HAP-1 (cell line): Measurements from ENCODE around the gene GNL1.

Experiments used
- DNase-seq, 2 experiments: peaks; one replicate each; pipeline ENCODE4 v3.0.0-alpha.2; 2016 to 2020; ENCODE audit warnings: low spot score in 2 of 2
- H3K27me3 ChIP-seq: fragments of 250-450 bp; sonication (Bioruptor Pico); 2 replicates; pipeline ENCODE4 v1.5.1; 2020; ENCODE audit warnings: low read depth, mild to moderate bottlenecking, moderate library complexity
- H3K36me3 ChIP-seq: fragments of 250-450 bp; sonication (Bioruptor Pico); replicated peaks from 2 replicates; pipeline ENCODE4 v1.5.1; 2020; ENCODE audit warnings: mild to moderate bottlenecking
- H3K4me1 ChIP-seq: fragments of 250-450 bp; sonication (Bioruptor Pico); 2 replicates; pipeline ENCODE4 v1.5.1; 2020; ENCODE audit warnings: mild to moderate bottlenecking
- H3K4me3 ChIP-seq: fragments of 250-450 bp; sonication (Bioruptor Pico); 2 replicates; pipeline ENCODE4 v1.5.1; 2020; ENCODE audit warnings: mild to moderate bottlenecking, moderate library complexity
- H3K9me3 ChIP-seq: fragments of 250-450 bp; sonication (Bioruptor Pico); 2 replicates; pipeline ENCODE4 v1.5.1; 2020; ENCODE audit warnings: mild to moderate bottlenecking, moderate library complexity
- in situ Hi-C: fragments of 300-500 bp; cut with MboI; formaldehyde crosslinking; loops from 3 replicates; pipeline ENCODE4 v1.14.3; 2020; ENCODE audit warnings: low sequenced_read_pairs, inconsistent platforms, mixed read lengths

Gene GNL1

DNA sequence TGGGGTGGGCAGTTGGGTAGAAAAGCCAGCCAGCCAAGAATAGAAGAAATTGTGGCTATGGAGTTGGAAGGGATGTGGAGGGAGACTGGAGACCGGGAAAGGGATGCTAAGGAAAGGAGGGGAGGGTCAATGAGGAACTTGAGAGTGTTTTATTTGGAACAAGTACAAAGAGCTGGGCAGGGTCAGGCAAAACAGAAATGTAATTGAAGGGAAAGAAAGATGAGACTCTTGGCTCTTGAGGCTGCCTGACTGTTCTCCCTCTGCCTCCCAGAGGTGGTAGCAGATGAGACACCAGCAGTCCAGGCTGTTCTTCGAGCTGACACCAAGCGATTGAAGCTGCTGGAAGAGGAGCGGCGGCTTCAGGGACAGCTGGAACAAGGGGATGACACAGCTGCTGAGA, 27.6 kb upstream of the GNL1 start:
- peaks cover 90% of the 10 kb centered on the region for H3K36me3 ChIP-seq
- no peaks in the 10 kb centered on the region for H3K27me3 ChIP-seq

DNA sequence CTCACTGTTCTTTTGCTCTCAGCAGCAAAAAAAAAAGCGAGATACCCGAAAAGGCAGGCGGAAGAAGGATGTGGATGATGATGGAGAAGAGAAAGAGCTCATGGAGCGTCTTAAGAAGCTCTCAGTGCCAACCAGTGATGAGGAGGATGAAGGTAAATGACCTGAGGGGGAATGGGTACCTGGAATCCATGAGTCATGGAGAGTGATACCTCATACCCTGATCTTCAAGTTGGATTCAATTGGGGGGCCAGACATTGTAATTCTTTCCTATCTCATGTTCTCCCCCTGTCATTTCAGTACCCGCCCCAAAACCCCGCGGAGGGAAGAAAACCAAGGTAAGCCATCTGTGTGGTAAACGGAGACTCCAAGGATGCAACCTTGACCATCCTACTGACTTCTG, 21.8 kb upstream of the GNL1 start:
- in situ Hi-C loops: loop anchor here (25.0 kb wide), 1 partner anchor 1059 kb away; no protein-coding TSS in a partner anchor
- Histone ChIP-seq H3K4me1 (peaks cover 8% of the 10 kb centered on the region), H3K27me3 (no peaks in the 10 kb centered on the region), H3K36me3 (peaks cover 69% of the 10 kb centered on the region), H3K4me3 (no peak overlapping the region), H3K9me3 (no peaks in the 10 kb centered on the region)
- DNase-seq: no peak

More for the DNA sequence above, 27.6 kb upstream of the GNL1 start:
- Histone ChIP-seq H3K4me1 (no peaks in the 10 kb centered on the region), H3K9me3 (no peaks in the 10 kb centered on the region), H3K4me3 (no peak overlapping the region)
- DNase-seq: no peak
- in situ Hi-C loops: loop anchor here (25.0 kb wide), 1 partner anchor 1053 kb away; no protein-coding TSS in a partner anchor

DNA sequence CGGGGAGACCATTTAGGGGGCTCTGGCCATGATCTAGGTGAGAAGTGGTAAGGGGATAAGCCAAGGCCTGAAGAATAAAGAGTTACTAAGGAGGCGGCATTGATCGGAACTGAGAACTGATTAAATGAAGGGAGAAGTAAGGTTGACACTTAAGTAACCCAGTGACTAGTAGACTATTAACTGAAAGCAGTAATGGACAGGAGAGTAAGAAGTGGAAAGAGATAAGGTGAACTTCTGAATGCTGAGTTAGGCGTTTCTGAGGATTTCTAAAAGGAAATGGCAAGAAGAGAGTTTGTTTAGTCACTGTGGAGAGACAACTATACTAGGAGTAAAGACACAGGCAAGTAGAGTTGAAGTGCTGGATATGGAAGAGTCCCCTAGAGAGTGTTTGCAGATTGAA, 16.8 kb upstream of the GNL1 start:
- Histone ChIP-seq H3K9me3 (no peaks in the 10 kb centered on the region), H3K4me3 (no peak overlapping the region), H3K4me1 (peaks cover 27% of the 10 kb centered on the region), H3K36me3 (peaks cover 29% of the 10 kb centered on the region), H3K27me3 (no peaks in the 10 kb centered on the region)
- no peak for DNase-seq
- in situ Hi-C loops: no loop called here

- peak overlapping the region; percentile 95 for H3K4me3 ChIP-seq
- in situ Hi-C loops: no loop called here
Observed at GRCh38 chr6:30572148-30572547, 15.9 kb upstream of the GNL1 start.

GRCh38 chr6:30571762-30572082, 15.4 kb upstream of the GNL1 start:
- in situ Hi-C loops: no loop called here
- no peaks in the 10 kb centered on the region for H3K9me3 ChIP-seq
- H3K4me3 ChIP-seq: peak overlapping the region; percentile 95
- peaks cover 27% of the 10 kb centered on the region for H3K4me1 ChIP-seq
- no peak for DNase-seq
- H3K27me3 ChIP-seq: no peaks in the 10 kb centered on the region
- H3K36me3 ChIP-seq: peaks cover 16% of the 10 kb centered on the region

More at GRCh38 chr6:30572148-30572547, 15.9 kb upstream of the GNL1 start:
- Histone ChIP-seq H3K36me3 (peaks cover 20% of the 10 kb centered on the region), H3K27me3 (no peaks in the 10 kb centered on the region), H3K9me3 (no peaks in the 10 kb centered on the region), H3K4me1 (peaks cover 27% of the 10 kb centered on the region)
- DNase-seq: no peak

GRCh38 chr6:30571075-30571761, 14.9 kb upstream of the GNL1 start, which contains the start of gene ABCF1:
Gene ABCF1 (plus strand): TSS chr6:30571442. CDS start chr6:30571488, 46 bp downstream.
- in situ Hi-C loops: no loop called here
- Histone ChIP-seq H3K27me3 (no peaks in the 10 kb centered on the region), H3K9me3 (no peaks in the 10 kb centered on the region), H3K4me1 (peaks cover 27% of the 10 kb centered on the region), H3K36me3 (peaks cover 11% of the 10 kb centered on the region; the same call in 1 of the 2 replicates), H3K4me3 (peak within 1 kb of the TSS; percentile 95)
- DNase-seq: peak; percentile 90 to 99

GRCh38 chr6:30570740-30571074, 14.4 kb upstream of the GNL1 start:
- Histone ChIP-seq H3K36me3 (peaks cover 11% of the 10 kb centered on the region; the same call in 1 of the 2 replicates), H3K9me3 (no peaks in the 10 kb centered on the region), H3K4me1 (peaks cover 27% of the 10 kb centered on the region), H3K4me3 (peak overlapping the region; percentile 95), H3K27me3 (no peaks in the 10 kb centered on the region)
- in situ Hi-C loops: no loop called here
- no peak for DNase-seq

DNA sequence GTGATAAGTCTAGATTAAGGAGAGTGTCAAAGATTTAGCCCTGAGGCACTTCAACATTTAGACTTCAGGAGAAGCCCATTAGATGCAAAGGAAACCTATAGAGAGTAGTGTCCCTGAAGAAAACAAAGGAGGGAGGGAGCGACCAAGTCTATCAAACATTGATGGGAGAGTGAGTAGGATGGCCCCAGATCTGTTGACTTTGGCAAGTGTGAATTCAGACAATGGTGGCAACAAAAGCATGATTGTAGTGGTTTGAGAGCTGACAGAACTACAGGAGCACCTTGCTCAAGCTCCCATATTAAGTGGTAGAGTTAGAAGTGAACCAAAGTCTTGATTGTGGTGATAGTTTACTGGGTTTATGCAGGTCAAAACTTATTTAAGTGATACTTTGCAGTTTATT, 14.0 kb upstream of the GNL1 start:
- peak overlapping the region; percentile 95 for H3K4me3 ChIP-seq
- no peak for DNase-seq
- in situ Hi-C loops: no loop called here
- H3K36me3 ChIP-seq: peaks cover 9% of the 10 kb centered on the region; the same call in 1 of the 2 replicates
- H3K9me3 ChIP-seq: no peaks in the 10 kb centered on the region
- no peaks in the 10 kb centered on the region for H3K27me3 ChIP-seq
- peaks cover 27% of the 10 kb centered on the region for H3K4me1 ChIP-seq

GRCh38 chr6:30568245-30568644, 12.0 kb upstream of the GNL1 start:
- H3K4me3 ChIP-seq: no peak overlapping the region
- H3K27me3 ChIP-seq: no peaks in the 10 kb centered on the region
- H3K36me3 ChIP-seq: peaks cover 14% of the 10 kb centered on the region
- in situ Hi-C loops: no loop called here
- no peak for DNase-seq
- no peaks in the 10 kb centered on the region for H3K9me3 ChIP-seq
- peaks cover 19% of the 10 kb centered on the region for H3K4me1 ChIP-seq

DNA sequence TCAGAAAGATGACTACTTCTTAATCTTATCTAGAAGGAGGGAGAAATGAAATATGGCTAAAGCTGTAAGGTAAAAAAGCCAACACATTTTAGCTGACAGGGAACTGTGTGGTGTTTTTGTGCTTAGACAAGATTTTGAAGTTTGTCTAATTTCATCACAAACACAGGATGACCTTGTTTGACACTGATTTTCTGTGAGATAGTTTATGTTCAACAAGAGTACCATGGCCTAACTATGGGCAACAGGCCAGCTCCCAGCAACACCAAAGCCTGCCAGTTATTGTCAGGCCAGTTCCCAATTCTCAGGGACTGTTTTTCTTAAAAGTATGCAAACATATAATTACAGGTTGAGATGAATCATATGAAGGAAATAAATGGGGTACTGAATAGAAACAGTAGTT, 9.5 kb upstream of the GNL1 start:
- H3K4me1 ChIP-seq: peaks cover 7% of the 10 kb centered on the region
- peaks cover 31% of the 10 kb centered on the region for H3K36me3 ChIP-seq
- no peak for DNase-seq
- in situ Hi-C loops: no loop called here
- no peaks in the 10 kb centered on the region for H3K27me3 ChIP-seq
- H3K4me3 ChIP-seq: no peak overlapping the region
- no peaks in the 10 kb centered on the region for H3K9me3 ChIP-seq

- in situ Hi-C loops: no loop called here
- Histone ChIP-seq H3K36me3 (peaks cover 31% of the 10 kb centered on the region), H3K4me1 (no peaks in the 10 kb centered on the region), H3K4me3 (no peak overlapping the region), H3K27me3 (no peaks in the 10 kb centered on the region), H3K9me3 (no peaks in the 10 kb centered on the region)
- DNase-seq: no peak
Observed at GRCh38 chr6:30564114-30564513, 7.8 kb upstream of the GNL1 start.

GRCh38 chr6:30562470-30563425, 6.5 kb upstream of the GNL1 start:
- no peaks in the 10 kb centered on the region for H3K27me3 ChIP-seq
- peaks cover 38% of the 10 kb centered on the region for H3K36me3 ChIP-seq
- in situ Hi-C loops: no loop called here
- no peak overlapping the region for H3K4me3 ChIP-seq
- DNase-seq: no peak
- H3K9me3 ChIP-seq: no peaks in the 10 kb centered on the region
- peaks cover 7% of the 10 kb centered on the region for H3K4me1 ChIP-seq

- H3K4me1 ChIP-seq: peaks cover 10% of the 10 kb centered on the region
- peaks cover 38% of the 10 kb centered on the region for H3K36me3 ChIP-seq
- H3K4me3 ChIP-seq: no peak overlapping the region
- no peak for DNase-seq
- H3K27me3 ChIP-seq: no peaks in the 10 kb centered on the region
- in situ Hi-C loops: no loop called here
- no peaks in the 10 kb centered on the region for H3K9me3 ChIP-seq
Observed at GRCh38 chr6:30560930-30561329, 4.6 kb upstream of the GNL1 start.

- Histone ChIP-seq H3K4me1 (peaks cover 10% of the 10 kb centered on the region), H3K27me3 (no peaks in the 10 kb centered on the region), H3K36me3 (peaks cover 44% of the 10 kb centered on the region), H3K9me3 (no peaks in the 10 kb centered on the region), H3K4me3 (peak overlapping the region; percentile 92)
- no peak for DNase-seq
- in situ Hi-C loops: no loop called here
Observed at GRCh38 chr6:30557683-30557981, 1.3 kb upstream of the GNL1 start.
